GM13977 (cell line): ENCODE data around the gene OR5B21.

ENCODE experiments used
- DNase-seq: peaks from one replicate; pipeline ENCODE4 v3.0.0; 2012; ENCODE audit warnings: low spot score
- in situ Hi-C: fragments of 300-500 bp; cut with MboI; formaldehyde crosslinking; loops from one replicate; pipeline ENCODE4 v1.12.0; 2022; ENCODE audit warnings: low sequenced_read_pairs, low pct_unique_long_range_greater_than_20kb, mixed read lengths, inconsistent platforms; ENCODE audit not compliant: unreplicated experiment
- TF ChIP-seq, protein P1 (sequence below): IDR thresholded peaks from 2 replicates; pipeline ENCODE4 v1.5.1; 2012; ENCODE audit warnings: mild to moderate bottlenecking, control low read depth; ENCODE audit not compliant: insufficient read depth; ENCODE audit errors: extremely low read depth, missing control alignments

The OR5B21 gene

DNA sequence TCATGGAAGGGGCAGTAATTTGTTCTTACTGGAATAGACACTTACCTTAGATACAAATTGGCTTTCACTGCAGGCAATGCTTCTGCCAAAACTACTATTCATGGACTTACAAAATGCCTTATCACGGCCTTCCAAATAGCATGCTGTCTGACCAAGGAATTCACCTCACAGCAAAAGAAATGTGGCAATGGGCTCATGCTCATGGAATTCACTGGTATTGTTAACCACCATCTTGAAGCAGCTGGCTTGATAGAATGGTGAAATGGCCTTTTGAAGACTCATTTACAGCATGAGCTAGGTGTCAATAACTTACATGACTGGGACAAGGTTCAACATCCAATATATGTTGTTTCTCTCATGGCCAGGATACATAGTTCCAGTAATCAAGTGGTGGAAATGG is 21.9 kb downstream of the OR5B21 start:
- no peak for DNase-seq
- TF ChIP-seq, protein P1, sequence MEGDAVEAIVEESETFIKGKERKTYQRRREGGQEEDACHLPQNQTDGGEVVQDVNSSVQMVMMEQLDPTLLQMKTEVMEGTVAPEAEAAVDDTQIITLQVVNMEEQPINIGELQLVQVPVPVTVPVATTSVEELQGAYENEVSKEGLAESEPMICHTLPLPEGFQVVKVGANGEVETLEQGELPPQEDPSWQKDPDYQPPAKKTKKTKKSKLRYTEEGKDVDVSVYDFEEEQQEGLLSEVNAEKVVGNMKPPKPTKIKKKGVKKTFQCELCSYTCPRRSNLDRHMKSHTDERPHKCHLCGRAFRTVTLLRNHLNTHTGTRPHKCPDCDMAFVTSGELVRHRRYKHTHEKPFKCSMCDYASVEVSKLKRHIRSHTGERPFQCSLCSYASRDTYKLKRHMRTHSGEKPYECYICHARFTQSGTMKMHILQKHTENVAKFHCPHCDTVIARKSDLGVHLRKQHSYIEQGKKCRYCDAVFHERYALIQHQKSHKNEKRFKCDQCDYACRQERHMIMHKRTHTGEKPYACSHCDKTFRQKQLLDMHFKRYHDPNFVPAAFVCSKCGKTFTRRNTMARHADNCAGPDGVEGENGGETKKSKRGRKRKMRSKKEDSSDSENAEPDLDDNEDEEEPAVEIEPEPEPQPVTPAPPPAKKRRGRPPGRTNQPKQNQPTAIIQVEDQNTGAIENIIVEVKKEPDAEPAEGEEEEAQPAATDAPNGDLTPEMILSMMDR: no peak
- in situ Hi-C loops: no loop called here

DNA sequence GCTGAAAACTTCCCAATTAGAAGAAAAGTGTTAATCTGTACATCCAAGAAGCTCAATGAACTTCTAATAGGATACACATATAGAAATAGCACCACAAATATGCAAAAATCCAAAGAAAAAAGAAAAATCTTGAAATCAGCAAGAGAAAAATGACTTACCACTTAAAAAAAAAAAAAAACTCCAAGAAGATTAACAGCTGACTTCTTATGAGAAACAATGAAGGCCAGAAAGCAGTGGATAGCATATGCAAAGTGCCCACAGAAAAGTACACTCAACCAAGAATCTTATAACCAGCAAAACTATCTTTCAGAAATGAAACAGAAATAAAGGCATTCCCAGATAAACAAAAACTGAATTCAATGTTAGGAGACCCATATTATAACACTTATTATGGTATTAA is 36.0 kb downstream of the OR5B21 start:
- in situ Hi-C loops: no loop called here
- TF ChIP-seq, protein P1: no peak
- DNase-seq: no peak

DNA sequence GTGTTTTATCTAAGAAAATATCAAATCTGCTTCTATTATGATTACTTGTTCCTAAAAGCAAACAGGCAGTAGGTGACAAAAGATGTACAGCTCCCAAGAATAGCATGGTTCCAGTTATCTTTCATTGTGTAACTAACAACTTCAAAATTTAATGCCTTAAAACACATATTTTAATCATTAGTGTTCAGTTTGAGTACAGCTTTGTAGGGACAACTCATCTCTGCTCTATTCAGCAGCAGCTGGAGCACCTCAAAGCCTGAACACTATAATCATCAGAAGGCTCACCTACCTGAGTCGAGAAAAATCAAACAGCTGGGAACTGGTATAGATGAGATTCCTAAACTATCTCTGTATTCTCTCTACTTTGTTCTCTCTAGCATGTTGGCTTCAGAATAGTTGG is 41.6 kb downstream of the OR5B21 start:
- DNase-seq: no peak
- in situ Hi-C loops: no loop called here
- TF ChIP-seq, protein P1: no peak

DNA sequence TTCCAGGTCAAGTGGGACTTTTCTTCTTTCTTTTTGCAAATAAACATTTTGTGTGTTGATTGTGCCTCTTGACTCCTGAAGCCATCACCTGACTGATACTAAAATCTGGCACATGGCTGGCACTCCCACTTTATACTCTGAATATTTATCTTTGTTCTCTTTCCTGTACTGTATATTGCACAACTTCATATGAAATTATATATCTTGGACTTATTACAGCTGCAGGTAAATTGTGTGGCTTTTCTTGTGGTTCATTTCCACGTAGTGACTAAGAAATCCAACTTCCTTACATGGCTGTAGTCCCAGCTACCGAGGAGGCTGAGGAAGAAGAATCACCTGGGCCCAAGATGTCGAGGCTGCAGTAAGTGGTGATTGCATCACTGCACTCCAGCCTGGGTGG is 42.2 kb downstream of the OR5B21 start:
- no peak for DNase-seq
- in situ Hi-C loops: no loop called here
- TF ChIP-seq, protein P1: no peak
